ENCODE measurements around the gene POC5. TPM values are rescaled to one million over a fixed set of nuclear protein-coding genes. Genes with fewer than 3 reads are reported as not detected.
"Not testable (repeated sequence)": the region's sequence is repeated elsewhere in the genome, so short reads cannot be mapped to it uniquely, and the experiment has no call there.

The POC5 gene
- total RNA-seq, 2 donors from 2014 or later, result 5.8 to 8.8 TPM

GRCh38 chr5:75744355-75744754 is 27.1 kb upstream of the POC5 start:
- Histone ChIP-seq H3K4me1 (no peaks in the 10 kb centered on the region), H3K4me3 (no peak overlapping the region), H3K27ac (no peak overlapping the region), H3K36me3 (no peaks in the 10 kb centered on the region), H3K9ac (ENCODE audit: low read depth in 2 of 2, low read length in 2 of 2) (no peak overlapping the region), H3K9me3 (no peaks in the 10 kb centered on the region), H3K27me3 (no peaks in the 10 kb centered on the region)
- no peak for TF ChIP-seq CTCF (IDR thresholded peaks at IDR 0.05)
- intact Hi-C loops (cut with DNase I), result no loop called here
- DNase-seq, result no peak

DNA sequence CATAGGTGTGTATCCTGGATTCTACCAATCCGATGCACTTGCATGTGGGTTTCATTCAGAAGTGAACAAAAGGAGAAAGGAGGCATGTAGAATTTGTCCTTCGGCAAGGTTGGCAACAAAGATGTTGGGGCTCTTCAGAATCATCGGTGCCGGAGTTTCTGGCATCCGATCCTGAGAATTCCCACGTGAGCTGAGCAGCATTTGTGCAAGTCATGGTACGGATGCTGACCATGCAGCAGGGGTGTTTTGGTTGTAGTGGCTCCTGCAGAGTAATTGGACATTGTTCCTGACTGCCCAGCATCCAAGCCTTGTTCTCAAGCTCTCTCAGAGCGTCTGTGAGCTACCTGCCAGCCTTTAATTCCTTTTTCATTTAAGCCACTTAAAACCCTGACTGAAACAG is 19.0 kb upstream of the POC5 start:
- Histone ChIP-seq H3K4me1 (no peaks in the 10 kb centered on the region), H3K36me3 (no peaks in the 10 kb centered on the region), H3K27ac (no peak overlapping the region), H3K9ac (ENCODE audit: low read depth in 2 of 2, low read length in 2 of 2) (no peak overlapping the region), H3K9me3 (no peaks in the 10 kb centered on the region), H3K4me3 (no peak overlapping the region), H3K27me3 (no peaks in the 10 kb centered on the region)
- no peak for DNase-seq
- no peak for TF ChIP-seq CTCF (IDR thresholded peaks at IDR 0.05)
- intact Hi-C loops (cut with DNase I), result loop anchor here (10.0 kb wide), 1 partner anchor 519 kb away; no protein-coding TSS in a partner anchor

- intact Hi-C loops (cut with DNase I), result loop anchor here (10.0 kb wide), 1 partner anchor 520 kb away; no protein-coding TSS in a partner anchor
- H3K27me3 ChIP-seq, result no peaks in the 10 kb centered on the region
- peak; percentile 33 for TF ChIP-seq CTCF (IDR thresholded peaks at IDR 0.05)
- no peaks in the 10 kb centered on the region for H3K4me1 ChIP-seq
- peak; percentile 47 for DNase-seq
- no peak overlapping the region for H3K9ac ChIP-seq (ENCODE audit: low read depth in 2 of 2, low read length in 2 of 2)
- H3K4me3 ChIP-seq, result no peak overlapping the region
- no peaks in the 10 kb centered on the region for H3K9me3 ChIP-seq
- H3K36me3 ChIP-seq, result no peaks in the 10 kb centered on the region
- no peak overlapping the region for H3K27ac ChIP-seq
Measured at GRCh38 chr5:75734913-75735789, 17.9 kb upstream of the POC5 start.

DNA sequence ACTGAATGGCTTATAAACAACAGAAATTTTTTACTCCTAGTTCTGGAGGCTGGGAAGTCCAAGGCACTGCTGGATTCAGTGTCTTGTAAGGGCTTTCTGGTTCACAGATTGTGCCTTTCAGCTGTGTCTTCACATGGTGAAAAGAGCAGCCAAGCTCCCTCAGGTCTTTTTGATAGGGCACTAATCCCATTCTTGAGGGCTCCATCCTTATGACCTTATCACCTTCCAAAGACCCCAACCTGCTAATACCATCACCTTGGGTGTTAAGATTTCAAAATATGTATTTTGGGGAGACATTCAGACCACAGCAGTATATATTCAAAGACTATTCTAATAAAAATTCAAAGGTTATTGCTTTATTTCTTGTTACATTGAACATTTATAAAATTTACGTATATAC is 16.5 kb upstream of the POC5 start:
- Histone ChIP-seq H3K36me3 (no peaks in the 10 kb centered on the region), H3K27ac (no peak overlapping the region), H3K4me3 (no peak overlapping the region), H3K9me3 (no peaks in the 10 kb centered on the region), H3K9ac (ENCODE audit: low read depth in 2 of 2, low read length in 2 of 2) (no peak overlapping the region), H3K27me3 (no peaks in the 10 kb centered on the region), H3K4me1 (peaks cover 3% of the 10 kb centered on the region)
- no peak for DNase-seq
- TF ChIP-seq CTCF (IDR thresholded peaks at IDR 0.05), result no peak
- intact Hi-C loops (cut with DNase I), result loop anchor here (10.0 kb wide), 1 partner anchor 521 kb away; no protein-coding TSS in a partner anchor

GRCh38 chr5:75731515-75731914 is 14.3 kb upstream of the POC5 start:
- H3K27ac ChIP-seq; DNase-seq; H3K27me3 ChIP-seq; H3K9ac ChIP-seq (ENCODE audit: low read depth in 2 of 2, low read length in 2 of 2); H3K4me1 ChIP-seq; H3K9me3 ChIP-seq; H3K4me3 ChIP-seq; H3K36me3 ChIP-seq: not testable (repeated sequence)
- intact Hi-C loops (cut with DNase I), result loop anchor here (10.0 kb wide), 1 partner anchor 523 kb away; no protein-coding TSS in a partner anchor

DNA sequence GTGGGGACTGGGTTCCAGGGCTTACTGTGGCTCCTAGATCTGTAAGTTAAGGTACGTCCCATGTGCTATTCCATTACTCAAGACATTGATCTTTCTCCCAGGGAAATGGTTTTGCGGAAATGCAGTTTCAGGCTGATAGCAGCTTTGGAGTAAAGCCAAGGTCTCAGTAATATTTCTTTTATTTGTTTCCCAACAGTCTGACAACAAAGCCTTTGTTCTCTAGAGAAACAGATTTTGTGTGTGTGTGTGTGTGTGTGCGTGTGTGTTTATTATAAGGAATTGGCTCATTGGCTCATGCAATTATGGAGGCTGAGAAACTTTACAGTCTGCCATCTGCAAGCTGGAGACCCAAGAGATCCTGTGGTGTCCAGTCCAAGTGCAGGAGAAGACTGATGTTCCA is 12.1 kb upstream of the POC5 start:
- peaks cover 3% of the 10 kb centered on the region for H3K4me1 ChIP-seq
- peak; percentile 42 for DNase-seq
- H3K27ac ChIP-seq, result no peak overlapping the region
- no peaks in the 10 kb centered on the region for H3K36me3 ChIP-seq
- H3K9ac ChIP-seq (ENCODE audit: low read depth in 2 of 2, low read length in 2 of 2), result no peak overlapping the region
- intact Hi-C loops (cut with DNase I), result no loop called here
- no peaks in the 10 kb centered on the region for H3K27me3 ChIP-seq
- no peak overlapping the region for H3K4me3 ChIP-seq
- TF ChIP-seq CTCF (IDR thresholded peaks at IDR 0.05), result no peak
- no peaks in the 10 kb centered on the region for H3K9me3 ChIP-seq

Data from colonic mucosa (tissue), 4 donors.